CD4-positive, alpha-beta T cell treated with Interleukin-12 subunit alpha and Interleukin-12 subunit beta, for 1 hour (primary cell): ENCODE results near the gene VSIR.
A peak's percentile ranks its signal among the peaks of the same experiment; 100 is the strongest.

Experiments
- DNase-seq: peaks from one replicate; pipeline ENCODE4 v3.0.0-alpha.2; 2020

The VSIR gene

DNA sequence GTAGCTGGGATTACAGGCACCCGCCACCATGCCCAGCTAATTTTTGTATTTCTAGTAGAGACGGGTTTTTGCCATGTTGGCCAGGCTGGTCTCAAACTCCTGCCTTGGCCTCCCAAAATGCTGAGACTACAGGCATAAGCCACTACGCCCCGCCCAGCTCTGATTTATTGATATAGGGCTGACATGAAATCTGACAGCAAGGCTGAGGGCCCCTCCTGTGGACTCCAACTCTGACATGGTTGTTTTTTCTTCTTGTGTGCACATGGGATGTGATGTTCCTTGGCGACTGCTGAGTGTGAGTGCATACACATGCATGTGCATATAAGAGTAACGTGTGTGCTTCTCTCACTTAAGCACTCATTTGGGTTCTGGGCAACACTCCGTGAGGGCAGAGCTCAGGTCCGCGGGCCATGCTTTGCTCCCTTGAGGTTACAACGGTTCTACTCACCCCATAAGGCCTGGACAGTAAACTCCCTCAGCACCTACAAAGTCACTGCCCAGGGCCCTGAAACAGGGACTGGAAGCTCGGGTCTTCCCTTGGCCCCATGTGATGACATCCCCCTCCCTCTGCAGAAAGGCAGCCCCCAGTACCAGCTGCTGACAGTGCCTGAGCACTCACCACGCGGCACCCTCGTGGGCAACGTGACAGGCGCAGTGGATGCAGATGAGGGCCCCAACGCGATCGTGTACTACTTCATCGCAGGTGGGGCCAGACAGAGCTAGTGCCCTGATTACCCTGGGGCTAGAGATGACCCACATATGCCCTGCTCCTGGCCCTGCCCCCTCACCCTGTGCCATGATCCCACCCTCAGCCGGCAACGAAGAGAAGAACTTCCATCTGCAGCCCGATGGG lies 33.6 kb upstream of the VSIR start:
- DNase-seq: no peak

GRCh38 chr10:71805776-71806703 lies 32.7 kb upstream of the VSIR start:
- peak; percentile 20 for DNase-seq

- no peak for DNase-seq
Measured at GRCh38 chr10:71804077-71804476, 30.8 kb upstream of the VSIR start.

- DNase-seq: no peak
Measured at GRCh38 chr10:71802715-71803488, 29.6 kb upstream of the VSIR start.

DNA sequence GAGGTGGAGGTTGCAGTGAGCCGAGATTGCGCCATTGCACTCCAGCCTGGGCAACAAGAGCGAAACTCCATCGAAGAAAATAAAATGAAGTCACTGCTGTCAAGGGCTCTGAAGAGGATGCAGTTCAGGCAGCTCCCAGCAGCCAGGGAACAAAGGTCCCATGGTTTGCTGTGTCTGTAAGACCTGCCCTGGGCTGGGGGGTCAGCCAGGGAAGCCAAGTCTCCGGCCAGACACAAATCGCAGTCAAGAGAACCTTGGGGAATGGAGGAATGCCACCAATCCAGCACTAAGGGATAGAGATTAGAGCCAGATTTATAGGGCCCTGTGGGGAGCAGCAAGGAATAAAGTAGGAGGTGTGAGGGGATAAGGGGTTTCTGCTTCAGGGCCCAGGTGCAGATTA lies 28.9 kb upstream of the VSIR start:
- no peak for DNase-seq

GRCh38 chr10:71801361-71801760 lies 28.0 kb upstream of the VSIR start:
- DNase-seq: no peak

DNA sequence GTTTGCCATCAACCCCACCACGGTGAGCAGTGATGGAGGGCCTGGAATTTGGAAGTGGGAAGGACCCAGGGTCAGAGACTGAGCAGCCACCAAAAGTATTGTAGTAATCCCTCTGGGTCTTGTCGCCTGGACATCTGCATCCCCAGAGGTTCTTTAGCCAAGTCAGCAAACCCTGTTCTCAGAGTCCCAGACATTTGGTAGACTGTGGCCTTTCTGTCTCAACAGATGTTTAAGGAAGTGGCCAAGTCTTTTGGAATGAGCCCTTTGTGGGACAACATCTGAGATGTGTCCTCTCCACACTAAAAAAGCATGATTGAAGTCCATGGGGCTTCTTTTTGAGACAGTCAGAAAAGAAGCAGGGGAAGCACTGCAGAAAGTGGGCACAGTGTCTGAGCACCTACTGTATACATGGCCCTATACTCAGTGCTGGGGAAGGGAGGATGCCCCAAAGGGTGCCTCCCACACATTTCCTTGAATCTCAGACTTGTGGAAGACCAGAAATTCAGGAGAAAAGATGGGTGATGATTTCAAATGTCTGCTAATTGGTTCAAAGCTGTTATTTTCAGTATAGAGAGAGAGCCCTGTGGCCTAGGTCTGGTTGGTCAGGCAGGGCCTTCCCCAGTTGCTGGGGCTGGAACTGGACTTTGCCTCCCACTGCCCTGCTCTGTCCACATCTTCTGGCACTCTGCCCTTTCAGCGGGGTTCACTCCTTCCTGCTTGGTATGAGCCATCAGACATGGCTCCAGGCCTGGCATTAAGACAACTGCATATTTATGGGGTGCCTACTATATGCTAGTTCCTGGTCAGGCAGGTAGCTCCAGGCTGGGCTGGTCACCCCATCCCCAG lies 26.5 kb upstream of the VSIR start:
- DNase-seq: no peak

DNA sequence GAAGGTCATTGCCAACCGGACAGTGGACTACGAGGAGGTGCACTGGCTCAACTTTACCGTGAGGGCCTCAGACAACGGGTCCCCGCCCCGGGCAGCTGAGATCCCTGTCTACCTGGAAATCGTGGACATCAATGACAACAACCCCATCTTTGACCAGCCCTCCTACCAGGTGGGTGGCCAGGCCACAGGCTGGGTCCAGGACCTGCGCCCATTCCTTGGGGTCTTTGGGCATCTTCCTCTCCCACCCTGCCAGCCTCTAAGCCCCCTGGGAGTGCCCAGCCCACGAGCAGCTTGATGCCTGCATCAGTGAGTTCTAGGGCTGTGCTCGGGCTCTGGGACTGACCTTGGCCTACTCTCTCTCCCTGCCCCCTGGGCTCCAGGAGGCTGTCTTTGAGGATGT lies 25.8 kb upstream of the VSIR start:
- no peak for DNase-seq

DNA sequence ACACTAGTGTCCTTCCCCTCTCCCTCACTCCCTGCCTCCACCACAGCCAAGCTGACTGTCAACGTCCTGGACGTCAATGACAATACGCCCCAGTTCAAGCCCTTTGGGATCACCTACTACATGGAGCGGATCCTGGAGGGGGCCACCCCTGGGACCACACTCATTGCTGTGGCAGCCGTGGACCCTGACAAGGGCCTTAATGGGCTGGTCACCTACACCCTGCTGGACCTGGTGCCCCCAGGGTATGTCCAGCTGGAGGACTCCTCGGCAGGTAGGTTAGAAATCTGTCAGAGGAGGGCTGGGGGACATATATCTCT lies 24.9 kb upstream of the VSIR start:
- no peak for DNase-seq

DNA sequence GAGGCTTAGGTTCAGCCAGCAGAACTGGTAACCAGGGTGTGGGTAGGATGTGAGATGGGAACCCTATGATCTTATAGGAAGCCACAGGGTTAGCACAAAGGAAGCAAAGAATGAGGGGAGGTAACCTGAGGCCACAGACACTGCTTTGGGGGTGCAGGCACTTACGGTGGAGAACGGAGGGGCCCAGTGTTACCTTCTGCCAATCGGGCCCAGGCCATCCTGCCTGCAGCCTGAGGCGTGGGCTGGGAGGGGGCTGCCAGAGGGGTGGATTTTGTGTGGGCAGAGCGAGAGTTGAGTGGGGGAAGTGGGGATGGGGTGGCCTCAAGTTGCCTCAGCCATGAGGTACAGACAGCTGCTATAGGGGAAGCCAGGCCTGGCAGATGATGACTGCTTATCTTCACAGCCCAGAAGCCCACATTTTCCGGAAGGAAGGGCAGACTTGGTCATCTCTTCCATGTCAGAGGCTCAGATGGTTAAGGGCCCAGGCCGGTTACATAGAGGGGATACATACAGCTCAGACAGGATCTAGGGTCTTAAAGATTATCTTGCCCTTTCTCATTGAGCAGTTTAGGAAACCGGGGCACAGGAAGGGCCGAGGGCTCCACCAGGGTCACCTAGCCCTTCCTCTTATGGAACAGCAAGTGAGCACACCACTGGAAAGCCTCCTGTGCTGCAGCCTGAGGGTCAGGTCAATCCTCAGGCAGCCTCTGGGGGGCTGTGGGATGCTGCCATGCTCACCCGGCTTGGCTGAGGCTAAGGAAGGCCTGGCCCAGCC lies 24.4 kb upstream of the VSIR start:
- no peak for DNase-seq

DNA sequence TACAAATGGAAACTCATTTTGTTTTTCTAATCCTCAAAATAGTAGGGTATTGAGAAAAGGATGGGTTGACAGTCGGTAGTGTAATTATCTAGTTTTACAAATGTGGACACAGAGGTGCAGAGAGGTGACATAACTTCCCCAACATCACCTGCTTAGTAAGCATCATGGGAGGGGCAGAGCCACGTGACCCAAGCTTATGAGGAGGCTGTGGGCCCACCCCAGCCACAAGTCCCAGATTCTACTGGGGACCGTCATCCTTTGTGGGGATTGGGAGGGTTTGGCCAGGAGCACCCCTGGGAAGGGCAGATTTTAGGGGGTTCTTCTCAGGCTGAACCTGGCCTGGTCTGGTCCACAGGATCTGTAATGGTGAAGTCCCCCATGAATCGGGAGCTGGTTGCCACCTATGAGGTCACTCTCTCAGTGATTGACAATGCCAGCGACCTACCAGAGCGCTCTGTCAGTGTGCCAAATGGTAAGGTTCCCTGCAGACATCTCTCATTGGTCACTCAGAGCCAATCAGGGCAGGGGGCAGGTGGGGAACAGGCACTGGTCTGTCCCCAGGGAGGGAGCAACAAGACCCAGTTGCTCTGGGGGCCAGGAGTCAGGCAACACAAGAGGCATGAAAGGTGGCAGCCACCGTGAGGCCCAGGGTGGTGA lies 23.6 kb upstream of the VSIR start:
- no peak for DNase-seq

DNA sequence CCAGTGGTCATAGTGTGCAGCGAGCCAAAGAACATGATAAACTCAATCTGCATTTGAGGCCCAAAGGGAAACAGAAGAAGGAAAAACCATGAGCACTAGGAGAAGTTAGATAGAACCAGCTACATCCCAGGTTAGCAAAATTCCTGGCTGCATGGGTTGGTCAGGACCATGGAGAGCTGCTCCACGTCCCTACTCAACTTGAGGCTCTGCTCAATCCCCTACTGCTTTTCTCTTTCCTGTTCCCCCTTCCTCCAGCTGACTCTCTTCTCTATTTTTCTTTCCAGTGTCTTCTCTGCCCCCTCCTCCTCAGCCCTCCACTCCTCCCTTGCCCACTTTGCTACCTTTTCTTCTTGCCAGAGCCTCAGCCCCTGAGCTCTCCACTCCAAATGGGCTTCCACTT lies 21.9 kb upstream of the VSIR start:
- DNase-seq: no peak

- no peak for DNase-seq
Measured at GRCh38 chr10:71790749-71791440, 17.6 kb upstream of the VSIR start.

DNA sequence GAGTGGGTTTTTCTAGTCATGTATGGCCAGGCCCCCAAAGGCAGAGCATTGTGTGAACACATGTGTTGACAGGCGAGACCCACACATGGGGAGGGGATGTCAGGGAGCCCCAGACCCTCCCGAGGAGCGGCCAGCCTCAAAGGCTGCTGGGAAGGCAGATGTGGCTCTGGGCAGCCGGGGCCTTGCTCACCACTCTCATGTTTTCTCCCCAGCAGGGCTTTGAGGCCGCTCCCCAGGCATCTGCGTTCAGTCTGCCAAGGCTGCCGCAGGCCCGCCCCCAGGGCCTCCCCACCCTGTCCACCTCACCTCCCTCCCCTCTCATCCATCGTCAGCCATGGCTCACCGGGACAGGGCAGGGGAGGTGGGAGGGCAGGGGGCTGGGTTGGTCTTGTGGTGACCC lies 16.6 kb upstream of the VSIR start:
- no peak for DNase-seq

DNA sequence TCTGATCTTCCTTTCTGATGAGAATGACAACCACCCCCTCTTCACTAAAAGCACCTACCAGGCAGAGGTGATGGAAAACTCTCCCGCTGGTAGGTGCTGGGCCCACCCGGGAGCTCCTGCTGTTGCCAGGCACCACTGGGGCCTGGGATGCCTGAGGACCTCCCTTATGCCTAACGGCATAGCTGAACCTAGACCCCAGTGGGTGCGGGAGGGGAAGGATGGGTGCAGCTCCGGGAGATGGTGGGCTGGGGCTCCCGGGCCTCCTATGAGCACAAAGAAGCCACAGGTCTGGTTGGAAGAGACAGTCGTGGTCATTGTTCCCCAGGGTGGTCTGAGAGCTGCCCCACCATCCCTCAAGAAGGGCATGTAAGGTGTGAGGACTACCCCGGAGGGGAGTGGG lies 15.6 kb upstream of the VSIR start:
- DNase-seq: no peak

GRCh38 chr10:71784679-71785272 lies 11.5 kb upstream of the VSIR start:
- no peak for DNase-seq

- DNase-seq: no peak
Measured at GRCh38 chr10:71783917-71784678, 10.8 kb upstream of the VSIR start.

- DNase-seq: no peak
Measured at GRCh38 chr10:71782917-71783490, 9.7 kb upstream of the VSIR start.
